Stimulated activated CD4-positive, alpha-beta T cell treated with anti-CD3 and anti-CD28 coated beads, Interleukin-12 subunit alpha, Interleukin-12 subunit beta, amount 100 ng/mL, for 48 hours (primary cell): Measurements from ENCODE around the gene BMAL2.
A peak's percentile ranks its signal among the peaks of the same experiment; 100 is the strongest.

ENCODE experiments used
- DNase-seq, 3 donors: peaks; one replicate each; pipeline ENCODE4 v3.0.0-alpha.2; 2020; ENCODE audit warnings: low read depth in 2 of 3, low spot score in 1 of 3

Gene BMAL2

GRCh38 chr12:27319409-27319808 lies 13.2 kb upstream of the BMAL2 start:
- no peak for DNase-seq

GRCh38 chr12:27319848-27320247 lies 12.8 kb upstream of the BMAL2 start:
- no peak for DNase-seq

GRCh38 chr12:27324530-27324929 lies 8.1 kb upstream of the BMAL2 start:
- DNase-seq, result no peak

- no peak for DNase-seq
Observed at GRCh38 chr12:27330846-27331245, 1.8 kb upstream of the BMAL2 start.

- DNase-seq, result peak in 1 of 3 donors; percentile 34
Observed at GRCh38 chr12:27331291-27331926, 1.2 kb upstream of the BMAL2 start.

- DNase-seq, result no peak
Observed at GRCh38 chr12:27331927-27332324, 710 bp upstream of the BMAL2 start.

- DNase-seq, result no peak
Observed at GRCh38 chr12:27332407-27332713, 276 bp upstream of the BMAL2 start.

- peak in 1 of 3 donors; percentile 36 for DNase-seq
Observed at GRCh38 chr12:27333403-27334009, 870 bp downstream of the BMAL2 start.

GRCh38 chr12:27334042-27334720 lies 1.5 kb downstream of the BMAL2 start:
- no peak for DNase-seq

- DNase-seq, result no peak
Observed at GRCh38 chr12:27334721-27335082, 2.1 kb downstream of the BMAL2 start.

GRCh38 chr12:27335364-27336281 lies 3.0 kb downstream of the BMAL2 start:
- no peak for DNase-seq

- no peak for DNase-seq
Observed at GRCh38 chr12:27336282-27336653, 3.6 kb downstream of the BMAL2 start.

- no peak for DNase-seq
Observed at GRCh38 chr12:27337376-27337775, 4.7 kb downstream of the BMAL2 start.

GRCh38 chr12:27338473-27338872 lies 5.8 kb downstream of the BMAL2 start:
- no peak for DNase-seq

- DNase-seq, result no peak
Observed at GRCh38 chr12:27340971-27341370, 8.3 kb downstream of the BMAL2 start.

GRCh38 chr12:27342536-27342935 lies 9.9 kb downstream of the BMAL2 start:
- no peak for DNase-seq

GRCh38 chr12:27343255-27344000 lies 10.8 kb downstream of the BMAL2 start:
- no peak for DNase-seq

- DNase-seq, result no peak
Observed at GRCh38 chr12:27344246-27344645, 11.6 kb downstream of the BMAL2 start.

GRCh38 chr12:27344760-27345159 lies 12.1 kb downstream of the BMAL2 start:
- no peak for DNase-seq

GRCh38 chr12:27345376-27345775 lies 12.7 kb downstream of the BMAL2 start:
- DNase-seq, result no peak

- DNase-seq, result no peak
Observed at GRCh38 chr12:27347779-27348178, 15.1 kb downstream of the BMAL2 start.
